Adrenal gland (tissue), 5 donors: ENCODE data around the gene NCK2.

Source experiments
- POLR2A ChIP-seq, 2 donors: fragments of 450-650 bp; IDR thresholded peaks; one replicate each; pipeline ENCODE4 v1.6.1; 2017; ENCODE audit warnings: antibody characterized with exemption in 2 of 2, mild to moderate bottlenecking in 2 of 2, moderate library complexity in 1 of 2
- TF ChIP-seq, protein P1 (sequence below), 6 experiments: fragments of 450-650 bp in 4 of 6; fragments of 200-600 bp in 2 of 6; sonication (generic) in 1 of 6; IDR thresholded peaks; 1 replicate in 5 of 6; 2 replicates in 1 of 6; pipeline versions ENCODE4 v1.5.1 to v1.8.0; 2016 to 2021; ENCODE audit warnings: antibody characterized with exemption in 6 of 6, mild to moderate bottlenecking in 2 of 6, moderate library complexity in 1 of 6
- donor health status: DM: no; HTN: no; CAD: no.

DNA sequence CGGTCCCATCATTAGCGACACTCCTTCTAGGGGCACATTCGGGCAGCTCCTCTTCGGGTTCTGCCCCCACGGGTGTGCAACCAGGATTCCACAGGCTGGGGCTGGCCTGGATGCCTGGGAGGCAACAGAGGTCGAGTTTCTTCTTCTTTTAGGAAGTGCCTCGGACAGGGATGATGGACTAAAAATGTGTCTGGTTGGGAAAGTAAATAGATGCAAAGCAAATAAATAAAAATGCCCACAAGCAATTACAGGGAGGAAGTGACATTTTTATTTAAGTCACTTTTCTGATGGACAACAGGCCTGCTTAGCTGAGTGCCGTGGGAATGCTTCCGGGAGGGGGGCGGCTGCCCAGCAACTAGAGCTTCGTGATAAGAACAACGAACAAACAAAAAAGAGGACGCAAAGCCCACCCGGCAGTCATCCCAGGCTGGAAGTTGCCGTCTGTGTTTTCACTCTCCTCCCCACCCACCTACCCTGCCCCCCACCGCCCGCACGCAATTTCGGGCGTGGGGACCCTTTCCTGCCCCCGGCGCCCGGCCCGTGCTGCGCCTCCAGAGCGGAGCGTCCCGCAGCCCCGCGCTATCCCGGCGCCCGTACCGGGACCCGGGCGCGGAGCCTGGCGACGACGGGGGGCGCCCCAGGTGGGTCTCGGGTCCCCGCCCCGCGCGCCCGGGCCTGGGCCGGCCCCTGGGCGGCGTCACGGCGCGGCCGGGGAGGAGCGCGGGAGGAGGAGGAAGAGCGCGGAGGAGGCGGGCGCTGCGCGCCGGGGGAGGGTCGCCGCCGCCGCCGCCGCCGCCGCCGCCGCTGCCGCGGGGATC is 412 bp upstream of the NCK2 start:
- TF ChIP-seq, protein P1, sequence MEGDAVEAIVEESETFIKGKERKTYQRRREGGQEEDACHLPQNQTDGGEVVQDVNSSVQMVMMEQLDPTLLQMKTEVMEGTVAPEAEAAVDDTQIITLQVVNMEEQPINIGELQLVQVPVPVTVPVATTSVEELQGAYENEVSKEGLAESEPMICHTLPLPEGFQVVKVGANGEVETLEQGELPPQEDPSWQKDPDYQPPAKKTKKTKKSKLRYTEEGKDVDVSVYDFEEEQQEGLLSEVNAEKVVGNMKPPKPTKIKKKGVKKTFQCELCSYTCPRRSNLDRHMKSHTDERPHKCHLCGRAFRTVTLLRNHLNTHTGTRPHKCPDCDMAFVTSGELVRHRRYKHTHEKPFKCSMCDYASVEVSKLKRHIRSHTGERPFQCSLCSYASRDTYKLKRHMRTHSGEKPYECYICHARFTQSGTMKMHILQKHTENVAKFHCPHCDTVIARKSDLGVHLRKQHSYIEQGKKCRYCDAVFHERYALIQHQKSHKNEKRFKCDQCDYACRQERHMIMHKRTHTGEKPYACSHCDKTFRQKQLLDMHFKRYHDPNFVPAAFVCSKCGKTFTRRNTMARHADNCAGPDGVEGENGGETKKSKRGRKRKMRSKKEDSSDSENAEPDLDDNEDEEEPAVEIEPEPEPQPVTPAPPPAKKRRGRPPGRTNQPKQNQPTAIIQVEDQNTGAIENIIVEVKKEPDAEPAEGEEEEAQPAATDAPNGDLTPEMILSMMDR (IDR thresholded peaks at IDR 0.05) = peak in 1 of 6 experiments; percentile 2
- TF ChIP-seq POLR2A (IDR thresholded peaks at IDR 0.05) = peak in 1 of 2 donors; percentile 16
